Measurements from ENCODE around the gene M6PR.
A peak's percentile ranks its signal among the peaks of the same experiment; 100 is the strongest.

M6PR gene

GRCh38 chr12:8949342-8950220 is at the start of gene M6PR:
M6PR (minus strand) TSS chr12:8949645; CDS start chr12:8946404, 3,241 bp downstream.
- peak; percentile 96 for DNase-seq (ENCODE audit: low read depth)

- peak; percentile 31 for DNase-seq (ENCODE audit: low read depth)
Measured at GRCh38 chr12:8996682-8997405, 47.4 kb upstream of the M6PR start.

GRCh38 chr12:8995021-8995775 is 45.8 kb upstream of the M6PR start:
- no peak for DNase-seq (ENCODE audit: low read depth)

- DNase-seq (ENCODE audit: low read depth) = no peak
Measured at GRCh38 chr12:8993827-8994226, 44.4 kb upstream of the M6PR start.

- no peak for DNase-seq (ENCODE audit: low read depth)
Measured at GRCh38 chr12:8991371-8992345, 42.2 kb upstream of the M6PR start.

- DNase-seq (ENCODE audit: low read depth) = no peak
Measured at GRCh38 chr12:8989413-8989812, 40.0 kb upstream of the M6PR start, which contains the start of gene KLRG1. KLRG1 (plus strand) TSS chr12:8989546; CDS start chr12:8989636, 90 bp downstream.

- no peak for DNase-seq (ENCODE audit: low read depth)
Measured at GRCh38 chr12:8987685-8988084, 38.2 kb upstream of the M6PR start.

GRCh38 chr12:8987163-8987562 is 37.7 kb upstream of the M6PR start:
- no peak for DNase-seq (ENCODE audit: low read depth)

GRCh38 chr12:8985213-8985754 is 35.8 kb upstream of the M6PR start:
- DNase-seq (ENCODE audit: low read depth) = no peak

GRCh38 chr12:8980137-8980536 is 30.7 kb upstream of the M6PR start:
- DNase-seq (ENCODE audit: low read depth) = no peak

GRCh38 chr12:8970432-8970831 is 21.0 kb upstream of the M6PR start:
- DNase-seq (ENCODE audit: low read depth) = no peak

- DNase-seq (ENCODE audit: low read depth) = no peak
Measured at GRCh38 chr12:8969861-8970411, 20.5 kb upstream of the M6PR start.

- no peak for DNase-seq (ENCODE audit: low read depth)
Measured at GRCh38 chr12:8968761-8969160, 19.3 kb upstream of the M6PR start.

- DNase-seq (ENCODE audit: low read depth) = no peak
Measured at GRCh38 chr12:8960176-8960575, 10.7 kb upstream of the M6PR start.

GRCh38 chr12:8958066-8958465 is 8.6 kb upstream of the M6PR start:
- DNase-seq (ENCODE audit: low read depth) = no peak

- no peak for DNase-seq (ENCODE audit: low read depth)
Measured at GRCh38 chr12:8957561-8957960, 8.1 kb upstream of the M6PR start.

GRCh38 chr12:8956772-8957171 is 7.3 kb upstream of the M6PR start:
- no peak for DNase-seq (ENCODE audit: low read depth)

- no peak for DNase-seq (ENCODE audit: low read depth)
Measured at GRCh38 chr12:8956073-8956472, 6.6 kb upstream of the M6PR start.

- no peak for DNase-seq (ENCODE audit: low read depth)
Measured at GRCh38 chr12:8953773-8954402, 4.4 kb upstream of the M6PR start.

- DNase-seq (ENCODE audit: low read depth) = no peak
Measured at GRCh38 chr12:8951744-8952143, 2.3 kb upstream of the M6PR start.
